ENCODE measurements around the gene FAF2.
"Not testable (repeated sequence)": the region's sequence is repeated elsewhere in the genome, so short reads cannot be mapped to it uniquely, and the experiment has no call there.

The FAF2 gene

DNA sequence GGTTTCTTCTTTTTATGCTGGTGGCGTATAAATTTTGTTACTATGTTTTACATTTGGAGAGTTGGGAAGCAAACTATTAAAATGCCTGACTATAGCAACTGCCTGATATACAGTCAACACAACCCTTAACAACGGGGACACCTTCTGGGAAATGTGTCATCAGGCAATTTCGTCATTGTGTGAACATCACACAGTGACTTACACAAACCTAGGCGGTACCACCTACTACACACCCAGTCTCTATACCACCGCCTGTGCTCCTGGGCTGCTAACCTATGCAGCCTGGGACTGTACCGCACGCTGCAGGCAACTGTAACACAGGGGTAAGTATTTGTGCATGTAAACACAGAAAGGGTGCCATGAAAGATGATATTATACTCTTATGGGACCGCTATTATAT lies 99.6 kb downstream of the FAF2 start:
- DNase-seq = no peak

DNA sequence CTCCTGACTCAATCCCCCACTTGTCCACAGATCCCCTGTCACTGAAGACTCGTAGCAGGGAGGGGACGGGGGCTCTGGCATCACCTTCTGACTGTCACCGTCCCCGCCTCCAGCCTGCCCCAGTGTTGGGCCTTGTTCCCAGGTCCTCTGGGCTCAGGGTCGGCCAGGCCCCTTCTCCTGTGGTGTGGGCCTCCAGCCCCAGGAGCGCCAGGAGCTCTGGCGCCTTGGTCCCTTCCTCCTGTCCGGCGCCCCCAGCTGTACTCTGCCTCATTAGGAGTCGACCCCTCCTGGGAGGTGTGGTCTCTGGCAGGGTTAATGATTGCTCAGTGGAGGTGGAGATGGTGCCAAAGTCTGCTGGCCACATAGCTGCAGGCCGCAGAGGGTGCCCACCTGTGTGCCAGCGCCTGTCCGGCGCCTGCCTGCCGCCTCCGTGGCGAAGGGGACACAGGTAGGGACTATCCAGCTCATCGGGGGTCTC lies 100.8 kb downstream of the FAF2 start, which contains the start of gene CDHR2:
TSS of gene CDHR2 (plus strand) at position 376 of the 478 bp plus-strand sequence. CDS start 16,011 bp downstream, outside the sequence.
- no peak for DNase-seq

DNA sequence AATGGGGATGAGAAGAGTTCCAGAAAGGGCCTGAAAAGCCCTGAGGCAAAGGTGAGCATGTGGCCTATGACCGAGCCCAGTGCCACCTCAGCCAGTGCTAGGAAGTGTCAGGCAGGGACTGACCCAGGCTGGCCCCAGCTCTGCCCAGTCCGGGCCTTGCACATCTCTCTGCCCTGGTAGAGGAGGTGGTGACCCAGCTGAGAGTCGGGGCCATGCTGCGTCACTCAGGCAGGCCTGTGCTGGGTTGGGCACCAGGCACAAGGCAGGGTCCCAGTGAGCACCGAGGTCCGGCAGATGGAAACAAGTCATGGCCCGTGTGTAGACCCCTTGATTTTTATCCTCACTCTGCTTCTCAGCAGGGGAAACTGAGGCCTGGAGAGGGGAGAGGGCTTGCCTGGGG lies 101.7 kb downstream of the FAF2 start:
- no peak for DNase-seq

DNA sequence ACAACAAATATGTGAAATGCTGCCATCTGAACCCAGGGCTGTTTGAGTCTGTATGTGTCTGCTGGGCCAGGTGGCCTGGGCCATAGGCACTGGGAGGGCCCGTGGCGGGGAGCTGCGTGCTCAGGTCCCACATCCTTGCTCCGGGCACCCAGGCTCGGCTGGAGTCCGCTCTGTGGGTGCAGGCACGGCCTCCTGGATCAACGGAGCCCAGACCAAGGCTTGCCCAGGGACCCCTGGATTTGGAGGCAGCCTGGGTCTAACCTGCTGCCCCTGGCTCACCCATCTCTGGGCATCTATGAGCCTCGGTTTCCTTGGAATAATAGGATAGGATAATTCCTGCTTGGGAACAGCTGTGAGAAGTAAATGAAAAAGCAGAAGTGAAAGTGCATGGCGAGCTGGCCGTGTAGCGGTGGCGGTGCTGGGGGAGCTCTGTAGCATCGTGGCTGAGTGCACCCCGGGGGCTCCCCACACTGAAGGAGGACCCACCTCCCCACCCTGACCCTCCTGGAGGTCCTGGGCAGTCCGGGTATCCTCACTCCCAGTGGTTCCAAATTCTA lies 102.2 kb downstream of the FAF2 start:
- DNase-seq = no peak

DNA sequence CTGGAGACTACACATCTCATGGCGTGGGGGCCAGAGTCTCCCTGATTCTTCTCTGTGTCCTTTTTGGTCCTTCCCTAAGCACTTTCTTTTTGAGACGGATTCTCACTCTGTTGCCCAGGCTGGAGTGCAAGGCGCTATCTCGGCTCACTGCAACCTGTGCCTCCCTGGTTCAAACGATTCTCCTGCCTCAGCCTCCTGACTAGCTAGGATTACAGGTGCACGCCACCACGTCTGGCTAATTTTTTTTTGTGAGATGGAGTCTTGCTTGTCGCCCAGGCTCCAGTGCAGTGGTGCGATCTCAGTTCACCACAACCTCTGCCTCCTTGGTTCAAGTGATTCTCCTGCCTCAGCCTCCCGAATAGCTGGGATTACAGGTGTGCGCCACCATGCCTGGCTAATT lies 102.8 kb downstream of the FAF2 start:
- not testable (repeated sequence) for DNase-seq

DNA sequence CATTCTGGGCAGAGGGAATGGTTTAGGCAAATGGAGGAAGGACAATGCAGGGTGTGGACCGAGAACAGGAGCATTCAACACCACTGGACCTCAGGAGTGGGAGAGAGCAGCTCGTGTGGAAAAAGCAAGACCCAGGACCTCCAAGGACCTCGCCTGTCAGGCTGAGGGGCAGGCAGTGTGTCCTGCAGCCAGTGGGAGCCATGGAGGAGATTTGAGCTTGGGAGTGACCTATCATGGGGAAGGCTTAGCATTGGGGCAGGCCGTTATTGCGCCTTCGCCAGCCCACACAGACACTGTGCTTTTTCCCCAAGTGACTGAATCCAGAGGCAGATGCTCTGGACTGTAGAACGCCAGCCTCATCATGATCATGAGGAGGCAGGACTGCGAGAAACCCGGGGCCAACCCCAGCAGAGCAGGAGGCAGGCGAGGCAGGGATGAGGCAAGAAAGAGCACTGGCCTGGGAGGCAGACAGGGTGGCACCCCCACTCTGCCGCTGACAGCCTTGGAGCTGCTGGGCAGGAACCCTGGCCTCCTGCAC lies 104.2 kb downstream of the FAF2 start:
- no peak for DNase-seq

DNA sequence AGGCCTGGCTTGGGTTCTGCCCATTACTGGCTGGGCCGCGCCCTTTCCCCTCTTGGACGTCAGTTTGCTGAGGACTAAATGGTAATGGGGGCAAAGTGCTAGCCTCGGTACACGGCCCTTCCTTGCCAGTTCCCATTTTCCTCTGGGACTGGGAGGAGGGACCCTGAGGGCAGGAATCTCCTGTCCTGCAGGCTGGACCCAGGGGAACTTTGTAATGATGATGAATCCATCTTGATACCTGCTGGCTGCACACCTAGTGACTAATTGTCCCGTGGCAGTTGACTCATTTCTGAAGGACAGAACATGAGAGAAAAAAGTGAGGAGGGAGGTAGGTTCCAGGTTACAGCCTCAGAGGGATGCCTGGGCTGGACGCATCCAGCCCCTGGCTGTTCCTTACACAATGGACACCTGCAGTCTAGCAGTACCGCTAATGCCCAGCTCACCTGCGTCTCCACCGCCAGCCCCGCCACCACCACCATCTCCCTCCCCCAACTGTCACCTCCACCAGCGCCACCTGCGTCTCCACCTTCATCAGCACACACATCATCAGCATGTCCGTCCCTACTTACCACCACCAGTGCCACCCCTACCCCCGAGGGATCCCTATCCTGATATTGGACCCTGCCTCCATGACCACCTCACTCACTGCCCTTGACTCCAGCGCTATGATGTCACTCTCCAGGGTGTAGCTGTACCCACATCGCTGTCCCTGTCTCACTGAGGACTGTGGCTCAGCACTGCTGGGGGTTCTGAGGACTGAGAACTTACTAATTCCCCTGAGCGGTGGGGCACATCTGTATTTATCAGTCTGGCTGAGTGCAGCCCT lies 105.3 kb downstream of the FAF2 start:
- DNase-seq = no peak

DNA sequence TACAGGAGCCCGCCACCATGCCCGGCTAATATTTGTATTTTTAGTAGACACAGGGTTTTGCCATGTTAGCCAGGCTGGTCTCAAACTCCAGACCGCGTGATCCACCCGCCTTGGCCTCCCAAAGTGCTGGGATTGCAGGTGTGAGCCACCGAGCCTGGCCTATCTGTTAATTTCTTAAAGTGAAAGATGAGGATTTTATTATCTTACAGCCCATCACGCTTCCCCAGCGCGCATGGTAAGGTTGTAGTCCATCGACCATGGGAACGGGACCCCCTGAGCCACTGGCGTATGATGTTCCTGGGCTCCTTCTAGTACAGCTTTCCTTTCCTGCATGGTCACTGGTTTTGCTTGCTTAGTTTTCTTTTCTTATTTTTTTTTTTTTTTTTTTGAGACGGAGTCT lies 109.7 kb downstream of the FAF2 start:
- no peak for DNase-seq

Measured in midbrain (tissue), 1 donor.